HG03108 (cell line): ENCODE data around the gene MAMLD1.

Experiments
- ATAC-seq: cut with Tn5 transposase; IDR thresholded peaks from one replicate; pipeline ENCODE4 v1.9.1; 2021; ENCODE audit warnings: moderate library complexity; ENCODE audit not compliant: unreplicated experiment

Gene MAMLD1

GRCh38 chrX:150525061-150525919 lies 162.2 kb downstream of the MAMLD1 start:
- ATAC-seq: no peak

- no peak for ATAC-seq
Measured at GRCh38 chrX:150526692-150527091, 163.6 kb downstream of the MAMLD1 start.

- no peak for ATAC-seq
Measured at GRCh38 chrX:150527108-150527507, 164.0 kb downstream of the MAMLD1 start.

- ATAC-seq: no peak
Measured at GRCh38 chrX:150529587-150529986, 166.5 kb downstream of the MAMLD1 start.

GRCh38 chrX:150530821-150531220 lies 167.7 kb downstream of the MAMLD1 start:
- ATAC-seq: no peak

- ATAC-seq: no peak
Measured at GRCh38 chrX:150531467-150531866, 168.3 kb downstream of the MAMLD1 start.

- no peak for ATAC-seq
Measured at GRCh38 chrX:150533863-150534262, 170.7 kb downstream of the MAMLD1 start.

- no peak for ATAC-seq
Measured at GRCh38 chrX:150536455-150537116, 173.5 kb downstream of the MAMLD1 start.

- no peak for ATAC-seq
Measured at GRCh38 chrX:150537851-150538250, 174.7 kb downstream of the MAMLD1 start.

GRCh38 chrX:150540965-150541364 lies 177.8 kb downstream of the MAMLD1 start:
- no peak for ATAC-seq

GRCh38 chrX:150542846-150543229 lies 179.7 kb downstream of the MAMLD1 start:
- ATAC-seq: peak; percentile 9

GRCh38 chrX:150543230-150544155 lies 180.4 kb downstream of the MAMLD1 start:
- peak; percentile 49 for ATAC-seq

GRCh38 chrX:150544222-150544787 lies 181.2 kb downstream of the MAMLD1 start:
- no peak for ATAC-seq

- ATAC-seq: no peak
Measured at GRCh38 chrX:150544835-150545770, 182.0 kb downstream of the MAMLD1 start.

GRCh38 chrX:150546711-150547153 lies 183.6 kb downstream of the MAMLD1 start:
- ATAC-seq: no peak

- ATAC-seq: peak; percentile 49
Measured at GRCh38 chrX:150547375-150548115, 184.4 kb downstream of the MAMLD1 start.

GRCh38 chrX:150548251-150548650 lies 185.1 kb downstream of the MAMLD1 start:
- no peak for ATAC-seq

GRCh38 chrX:150548684-150549083 lies 185.6 kb downstream of the MAMLD1 start:
- ATAC-seq: no peak

GRCh38 chrX:150551963-150552362 lies 188.8 kb downstream of the MAMLD1 start:
- ATAC-seq: no peak
